Measurements from ENCODE around the gene TMEM120A.

- no peak for TF ChIP-seq CTCF (IDR thresholded peaks at IDR 0.05)
- TF ChIP-seq EZH2 (IDR thresholded peaks at IDR 0.05) = no peak
Measured at GRCh38 chr7:76031964-76032363, 37.6 kb upstream of the TMEM120A start.

Measured in neural progenitor cell (in vitro differentiated cells).